ENCODE results near the gene PASK.

Gene PASK

DNA sequence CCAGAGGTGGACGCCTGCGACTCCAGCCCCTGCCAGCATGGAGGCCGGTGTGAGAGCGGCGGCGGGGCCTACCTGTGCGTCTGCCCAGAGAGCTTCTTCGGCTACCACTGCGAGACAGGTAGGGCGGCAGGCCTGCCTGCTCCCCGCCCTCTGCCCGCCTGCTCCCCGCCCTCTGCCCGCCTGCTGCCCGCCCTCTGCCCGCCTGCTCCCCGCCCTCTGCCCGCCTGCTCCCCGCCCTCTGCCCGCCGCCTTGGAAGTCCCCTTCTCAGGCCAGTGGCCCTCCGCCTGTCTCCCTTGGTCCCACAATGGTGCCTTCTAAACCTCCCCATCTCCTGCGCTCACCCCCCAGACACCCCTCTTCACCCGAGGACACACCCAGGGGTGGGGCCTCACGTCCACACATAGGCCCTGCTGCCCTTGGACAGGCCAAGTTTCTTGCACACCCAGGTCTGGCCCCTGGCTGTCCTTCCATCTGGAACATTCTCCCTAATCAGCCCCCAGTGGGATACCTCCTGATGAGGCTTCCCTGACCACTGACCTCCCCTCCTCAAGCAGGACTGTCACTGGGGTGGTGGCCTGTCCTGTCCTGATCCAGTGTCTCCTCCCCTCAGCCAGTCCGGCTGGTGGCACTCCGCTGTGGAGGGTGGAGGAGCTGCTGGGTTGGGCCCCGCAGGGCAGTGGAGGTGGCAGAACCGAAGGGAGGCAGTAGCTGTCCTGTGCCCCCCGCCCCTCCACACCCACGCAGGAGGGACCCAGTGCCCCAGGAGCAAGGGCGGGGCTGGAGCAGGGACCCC, 85.1 kb downstream of the PASK start:
- no peak for DNase-seq (ENCODE audit: low read depth)

DNA sequence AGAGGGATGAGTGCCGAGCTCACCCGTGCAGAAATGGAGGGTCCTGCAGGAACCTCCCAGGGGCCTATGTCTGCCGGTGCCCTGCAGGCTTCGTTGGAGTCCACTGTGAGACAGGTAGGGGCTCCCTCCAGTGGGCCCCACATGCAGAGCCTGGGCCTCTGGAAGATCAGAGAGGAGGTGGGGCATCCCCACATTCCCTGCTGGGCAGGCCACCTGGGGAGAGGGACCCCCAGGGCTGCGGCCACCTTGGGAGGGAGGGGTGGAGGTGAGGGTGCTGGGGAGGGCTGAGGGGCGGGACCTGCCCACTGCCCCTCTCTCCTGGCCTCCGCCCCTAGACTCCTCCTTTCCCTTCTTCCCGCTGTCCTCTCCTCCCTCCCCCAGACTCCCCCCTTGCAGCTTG, 85.7 kb downstream of the PASK start:
- DNase-seq (ENCODE audit: low read depth), result no peak

GRCh38 chr2:241063093-241063551, 86.2 kb downstream of the PASK start:
- no peak for DNase-seq (ENCODE audit: low read depth)

DNA sequence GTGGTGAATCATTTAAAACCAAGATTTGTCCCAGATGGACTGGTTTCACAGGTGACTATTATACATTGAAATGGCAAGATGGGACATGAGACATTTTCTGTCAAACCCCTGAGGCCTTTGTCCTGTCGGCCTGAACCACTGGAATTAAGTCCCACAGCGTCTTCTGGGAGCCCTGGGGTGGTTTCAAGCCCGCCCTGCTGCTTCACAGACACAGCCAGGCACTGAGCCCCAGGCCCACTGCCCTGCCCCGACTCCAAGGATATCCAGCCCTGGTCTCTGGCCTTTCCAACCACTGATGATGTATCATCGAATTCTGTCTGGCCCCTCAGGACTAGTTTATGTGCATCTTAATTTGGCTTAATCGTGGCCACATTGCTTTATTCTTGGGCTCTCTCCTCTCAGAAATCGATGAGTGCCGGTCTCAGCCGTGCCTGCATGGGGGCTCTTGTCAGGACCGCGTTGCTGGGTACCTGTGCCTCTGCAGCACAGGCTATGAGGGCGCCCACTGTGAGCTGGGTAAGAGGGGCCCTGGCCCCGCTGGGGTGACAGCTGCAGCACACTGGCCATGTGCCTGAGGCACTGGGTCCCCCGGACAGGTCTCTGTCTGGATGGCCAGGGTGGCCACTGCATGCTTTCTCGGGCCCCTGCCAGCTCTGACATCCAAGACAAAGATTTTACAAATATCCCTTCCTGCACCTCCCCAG, 86.7 kb downstream of the PASK start:
- no peak for DNase-seq (ENCODE audit: low read depth)

GRCh38 chr2:241061275-241061674, 88.0 kb downstream of the PASK start:
- peak; percentile 17 for DNase-seq (ENCODE audit: low read depth)

All from EH (cell line).